Muscle of leg (tissue), 11 donors: ENCODE results near the gene BIRC7. TPM values are rescaled to one million over a fixed set of nuclear protein-coding genes. Genes with fewer than 3 reads are reported as not detected.
A peak's percentile ranks its signal among the peaks of the same experiment; 100 is the strongest.

Experiments used
- DNase-seq: peaks from one replicate; pipeline ENCODE4 v3.0.0; 2013
- H3K27ac ChIP-seq: one replicate; pipeline ENCODE4 v1.5.1; 2013; ENCODE audit warnings: mild to moderate bottlenecking, low read length, control low read depth
- H3K27me3 ChIP-seq: one replicate; pipeline ENCODE4 v1.6.1; 2013; ENCODE audit warnings: low read length; ENCODE audit not compliant: control insufficient read depth, insufficient read depth
- H3K36me3 ChIP-seq: one replicate; pipeline ENCODE4 v1.6.1; 2013; ENCODE audit warnings: low read length; ENCODE audit not compliant: control insufficient read depth, insufficient read depth
- H3K4me1 ChIP-seq: one replicate; pipeline ENCODE4 v1.6.1; 2013; ENCODE audit warnings: low read length; ENCODE audit not compliant: control insufficient read depth, insufficient read depth
- H3K4me3 ChIP-seq: one replicate; pipeline ENCODE4 v1.5.1; 2013; ENCODE audit warnings: low read length, control low read depth
- H3K9me3 ChIP-seq: replicated peaks from 2 replicates; pipeline ENCODE4 v1.6.1; 2013; ENCODE audit warnings: low read depth, low read length; ENCODE audit not compliant: control insufficient read depth
- WGBS: methylation state at CpG from one replicate; pipeline ENCODE4 v1.1.5; 2013; ENCODE audit warnings: missing lambda C conversion rate; ENCODE audit not compliant: insufficient coverage; 5-methylcytosine and 5-hydroxymethylcytosine counted together
- polyA plus RNA-seq, 8 donors: library from polyadenylated mRNA; unstranded; fragments of 120-200 nt; gene quantifications; one replicate each; pipeline versions ENCODE4 v1.2.1 to v1.2.3, GENCODE V29; 2013; ENCODE audit warnings: inconsistent platforms in 1 of 8, low replicate concordance in 1 of 8; ENCODE audit not compliant: insufficient read length in 8 of 8, insufficient read depth in 1 of 8
- total RNA-seq: library from RNA; stranded (reverse); fragments of 120-200 nt; gene quantifications from one replicate; pipeline ENCODE4 v1.2.4, GENCODE V29; 2013

BIRC7 gene
- total and polyA plus RNA-seq, 9 donors: 0.13 to 0.61 (median 0.22) TPM; not detected in 4

DNA sequence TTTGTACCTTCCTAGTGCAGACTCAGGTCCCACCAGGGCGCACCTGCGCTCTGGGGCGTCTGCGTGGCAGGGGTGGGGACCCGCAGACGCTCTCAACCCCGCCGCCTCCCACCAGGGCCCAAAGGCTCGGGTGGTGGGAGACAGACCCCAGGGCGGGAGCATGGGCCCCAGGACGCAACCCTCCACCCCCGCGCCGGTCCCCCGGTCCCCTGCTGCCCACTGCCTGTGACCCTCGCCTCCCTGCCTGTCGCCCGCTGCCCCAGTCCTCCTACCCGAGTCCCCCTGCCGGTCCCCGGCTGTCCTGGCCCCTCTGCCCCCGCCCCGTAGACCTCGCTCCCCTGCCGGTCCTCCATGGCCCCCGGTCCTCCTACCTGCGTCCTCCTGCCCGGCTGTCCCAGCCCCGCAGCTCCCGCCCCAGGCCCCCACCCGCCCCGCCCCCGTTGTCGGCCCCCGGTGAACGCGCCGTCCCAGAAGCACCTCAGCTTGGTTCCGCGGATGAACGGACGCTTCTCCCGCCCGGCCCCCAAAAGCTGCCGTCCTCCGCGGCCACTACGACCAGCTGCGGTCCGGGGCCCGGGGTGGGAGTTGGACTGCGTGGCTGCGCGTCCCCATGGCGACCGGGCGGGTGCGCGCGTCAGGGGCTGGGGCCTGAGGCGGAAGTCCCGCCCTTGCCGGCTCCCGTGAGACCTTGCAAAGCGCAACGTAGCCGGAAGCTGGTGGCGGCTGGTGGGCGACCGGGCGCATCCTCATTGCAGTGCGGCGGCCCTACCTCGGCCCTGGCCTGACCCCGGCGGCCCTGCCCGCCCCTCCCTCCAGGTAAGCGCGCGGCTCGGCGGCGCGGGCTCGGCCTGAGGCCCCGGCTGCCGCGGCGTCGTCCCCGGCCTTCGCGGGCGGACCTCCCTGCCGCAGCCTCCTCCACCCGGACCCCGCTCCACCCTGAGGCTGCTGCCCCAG, 36.7 kb downstream of the BIRC7 start, which contains the start of gene ARFGAP1:
Gene ARFGAP1 (plus strand): TSS at position 709 of the 954 bp plus-strand sequence. CDS start 2,768 bp downstream, outside the sequence.
- peaks cover 53% of the 10 kb centered on the region for H3K4me1 ChIP-seq
- H3K4me3 ChIP-seq: peak within 1 kb of the TSS; percentile 85
- peak; percentile 97 for DNase-seq
- no peaks in the 10 kb centered on the region for H3K27me3 ChIP-seq
- peak within 1 kb of the TSS; percentile 47 for H3K27ac ChIP-seq
- 2% methylated on average over 81 of the region's 97 CpGs for WGBS
- H3K9me3 ChIP-seq: no peaks in the 10 kb centered on the region
- H3K36me3 ChIP-seq: peaks cover 22% of the 10 kb centered on the region

DNA sequence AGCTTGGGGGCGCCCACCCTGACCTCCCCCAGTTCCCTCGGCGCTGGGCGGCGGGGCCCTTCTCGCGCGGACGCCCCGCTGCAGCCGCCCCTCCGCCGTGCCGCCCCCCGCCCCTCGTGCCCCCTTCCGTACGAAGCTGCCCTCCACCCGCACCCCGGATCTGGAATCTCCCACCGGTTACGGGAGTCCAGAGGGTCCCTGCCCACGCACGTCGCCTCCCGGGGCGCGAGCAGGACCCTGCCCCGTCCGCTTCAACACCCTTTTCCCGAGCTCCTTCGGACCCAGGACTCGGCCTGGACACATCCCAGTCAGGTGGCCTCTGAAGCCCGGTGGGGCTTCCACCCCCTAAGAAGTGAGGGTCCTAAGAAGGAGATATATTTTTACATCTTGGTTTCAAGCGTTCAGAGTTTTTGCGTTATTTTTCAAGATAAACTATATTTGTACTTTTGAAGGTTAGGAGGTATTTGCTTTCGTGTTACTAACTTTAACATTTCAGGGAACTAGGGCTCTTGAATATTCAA, 37.4 kb downstream of the BIRC7 start:
- WGBS: 0% methylated on average over 22 of the region's 37 CpGs
- H3K36me3 ChIP-seq: peaks cover 29% of the 10 kb centered on the region

DNA sequence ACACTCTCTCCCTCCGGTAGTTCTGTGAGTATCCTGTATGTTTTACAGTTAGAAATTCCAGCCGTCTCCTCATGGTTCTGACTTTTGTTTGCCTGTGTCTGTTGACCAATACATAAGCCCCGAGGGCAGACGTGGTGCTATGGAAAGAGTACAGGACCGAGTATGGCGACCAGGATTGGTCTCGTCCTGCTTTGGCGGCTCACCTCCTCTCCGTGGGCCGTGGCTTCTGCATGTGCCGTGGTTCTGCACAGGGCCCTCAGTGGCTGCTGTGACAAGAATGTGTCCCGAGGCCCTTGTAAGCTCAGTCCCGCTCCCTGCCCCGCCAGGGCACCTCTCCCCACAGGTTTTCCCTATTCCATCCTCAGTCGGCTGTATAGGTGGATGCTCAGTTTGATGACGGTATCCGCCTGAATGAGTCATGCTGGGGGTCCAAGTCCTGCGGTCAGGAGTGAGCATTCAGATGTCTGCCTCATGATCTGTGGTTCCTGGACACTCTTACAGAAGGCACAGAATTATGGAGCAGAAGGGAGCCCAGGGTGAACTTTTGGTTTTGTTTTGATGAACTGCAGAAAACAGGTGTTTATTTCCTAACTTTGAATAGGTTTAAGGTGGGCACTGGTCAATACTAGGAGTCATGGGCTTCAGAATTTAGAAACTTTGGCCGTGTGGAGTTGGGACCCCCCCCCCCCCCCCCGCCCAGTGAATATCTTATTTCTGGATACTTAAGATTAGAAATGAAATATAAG, 38.1 kb downstream of the BIRC7 start:
- Histone ChIP-seq H3K27ac (peak overlapping the region; percentile 47), H3K27me3 (no peaks in the 10 kb centered on the region), H3K36me3 (peaks cover 36% of the 10 kb centered on the region), H3K4me3 (peak overlapping the region; percentile 85), H3K9me3 (no peaks in the 10 kb centered on the region), H3K4me1 (peaks cover 38% of the 10 kb centered on the region)
- no peak for DNase-seq
- 21% methylated on average over 12 of the region's 20 CpGs for WGBS

More for the DNA sequence above, 37.4 kb downstream of the BIRC7 start:
- H3K4me3 ChIP-seq: peak overlapping the region; percentile 85
- peaks cover 45% of the 10 kb centered on the region for H3K4me1 ChIP-seq
- H3K27ac ChIP-seq: peak overlapping the region; percentile 47
- no peak for DNase-seq
- H3K27me3 ChIP-seq: no peaks in the 10 kb centered on the region
- no peaks in the 10 kb centered on the region for H3K9me3 ChIP-seq

DNA sequence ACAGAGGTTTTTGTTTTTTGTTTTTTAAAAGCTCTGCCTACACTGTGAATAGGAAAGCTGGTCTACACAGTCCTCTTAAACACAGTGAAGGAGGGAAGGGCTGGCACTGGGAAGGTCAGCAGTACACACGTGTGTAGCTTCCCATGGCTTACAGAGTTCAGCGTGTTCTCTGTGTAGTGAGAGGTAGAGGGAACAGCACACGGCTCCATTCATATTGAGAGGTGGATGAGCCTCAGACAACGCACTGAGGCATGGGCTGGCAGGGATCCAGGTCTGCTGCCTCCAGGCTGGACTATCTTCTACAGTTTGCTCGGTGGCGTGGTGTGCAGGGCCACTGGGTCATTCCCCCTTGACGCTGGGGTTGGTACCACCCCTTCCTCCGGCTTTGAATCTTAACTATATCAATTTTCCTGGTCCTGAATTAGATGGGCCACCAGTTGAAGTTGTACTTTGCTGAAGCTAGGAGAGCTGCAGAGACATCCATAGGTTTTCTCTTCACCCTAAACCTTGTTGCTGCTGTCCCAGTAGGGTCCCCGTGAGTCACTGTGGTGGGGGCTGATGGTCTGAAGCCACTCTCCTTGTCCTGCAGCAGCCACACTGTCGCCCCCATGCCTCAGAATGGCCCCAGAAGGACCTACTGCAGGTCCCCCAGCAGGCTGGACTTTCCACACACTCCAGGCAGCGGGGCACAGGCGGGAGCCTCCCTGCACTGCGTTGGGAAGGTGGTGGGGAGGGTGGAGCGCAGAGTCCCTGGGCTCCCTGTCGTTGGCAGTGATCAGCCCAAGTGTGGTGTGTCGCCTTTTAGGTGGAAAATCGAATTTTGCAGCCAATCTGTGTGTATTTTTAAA, 38.9 kb downstream of the BIRC7 start:
- 66% methylated on average over 8 of the region's 17 CpGs for WGBS
- H3K4me1 ChIP-seq: peaks cover 30% of the 10 kb centered on the region
- H3K27me3 ChIP-seq: no peaks in the 10 kb centered on the region
- H3K9me3 ChIP-seq: no peaks in the 10 kb centered on the region
- peaks cover 44% of the 10 kb centered on the region for H3K36me3 ChIP-seq
- no peak overlapping the region for H3K4me3 ChIP-seq
- H3K27ac ChIP-seq: no peak overlapping the region
- DNase-seq: no peak

DNA sequence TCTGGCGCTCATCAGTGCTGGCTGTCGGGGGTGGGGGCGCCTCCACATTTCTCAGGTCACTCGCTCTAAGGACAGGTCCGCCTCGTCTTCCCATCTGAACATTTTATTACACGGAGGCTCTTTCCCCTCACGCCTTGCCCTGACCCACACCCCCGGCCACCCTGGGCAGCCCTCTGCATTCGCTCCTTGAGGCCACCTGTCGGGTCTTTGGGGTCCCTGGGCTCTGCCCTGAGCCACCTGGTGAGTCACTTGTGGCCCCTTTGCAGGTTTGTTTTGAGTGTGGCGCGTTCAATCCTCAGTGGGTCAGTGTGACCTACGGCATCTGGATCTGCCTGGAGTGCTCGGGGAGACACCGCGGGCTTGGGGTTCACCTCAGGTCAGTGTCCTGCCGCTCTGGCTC, 40.1 kb downstream of the BIRC7 start:
- no peak for DNase-seq
- Histone ChIP-seq H3K27ac (no peak overlapping the region), H3K27me3 (no peaks in the 10 kb centered on the region), H3K4me1 (peaks cover 25% of the 10 kb centered on the region), H3K36me3 (peaks cover 54% of the 10 kb centered on the region), H3K9me3 (no peaks in the 10 kb centered on the region), H3K4me3 (no peak overlapping the region)
- WGBS: 88% methylated on average over 18 of the region's 18 CpGs

DNA sequence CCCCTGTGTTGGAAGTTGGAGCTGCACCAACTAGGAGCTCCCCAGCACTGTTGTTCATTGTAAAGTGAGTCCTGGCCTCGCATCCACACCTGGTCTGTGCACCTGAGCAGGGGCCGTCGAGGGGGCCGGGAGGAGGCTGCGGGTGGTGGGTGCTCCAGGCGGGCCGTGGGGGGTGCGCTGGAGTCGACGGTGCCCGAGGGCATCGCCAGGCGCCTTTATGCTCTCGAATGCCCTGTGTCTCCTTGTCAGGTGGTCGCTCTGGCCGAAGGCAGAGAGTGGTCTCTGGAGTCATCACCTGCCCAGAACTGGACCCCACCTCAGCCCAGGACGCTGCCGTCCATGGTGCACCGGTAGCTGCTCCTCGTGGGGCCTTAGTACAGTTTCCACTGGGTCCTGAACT, 41.3 kb downstream of the BIRC7 start:
- Histone ChIP-seq H3K9me3 (no peaks in the 10 kb centered on the region), H3K4me3 (no peak overlapping the region), H3K27me3 (no peaks in the 10 kb centered on the region), H3K36me3 (peaks cover 62% of the 10 kb centered on the region), H3K27ac (no peak overlapping the region), H3K4me1 (peaks cover 31% of the 10 kb centered on the region)
- no peak for DNase-seq
- 89% methylated on average over 19 of the region's 20 CpGs for WGBS

DNA sequence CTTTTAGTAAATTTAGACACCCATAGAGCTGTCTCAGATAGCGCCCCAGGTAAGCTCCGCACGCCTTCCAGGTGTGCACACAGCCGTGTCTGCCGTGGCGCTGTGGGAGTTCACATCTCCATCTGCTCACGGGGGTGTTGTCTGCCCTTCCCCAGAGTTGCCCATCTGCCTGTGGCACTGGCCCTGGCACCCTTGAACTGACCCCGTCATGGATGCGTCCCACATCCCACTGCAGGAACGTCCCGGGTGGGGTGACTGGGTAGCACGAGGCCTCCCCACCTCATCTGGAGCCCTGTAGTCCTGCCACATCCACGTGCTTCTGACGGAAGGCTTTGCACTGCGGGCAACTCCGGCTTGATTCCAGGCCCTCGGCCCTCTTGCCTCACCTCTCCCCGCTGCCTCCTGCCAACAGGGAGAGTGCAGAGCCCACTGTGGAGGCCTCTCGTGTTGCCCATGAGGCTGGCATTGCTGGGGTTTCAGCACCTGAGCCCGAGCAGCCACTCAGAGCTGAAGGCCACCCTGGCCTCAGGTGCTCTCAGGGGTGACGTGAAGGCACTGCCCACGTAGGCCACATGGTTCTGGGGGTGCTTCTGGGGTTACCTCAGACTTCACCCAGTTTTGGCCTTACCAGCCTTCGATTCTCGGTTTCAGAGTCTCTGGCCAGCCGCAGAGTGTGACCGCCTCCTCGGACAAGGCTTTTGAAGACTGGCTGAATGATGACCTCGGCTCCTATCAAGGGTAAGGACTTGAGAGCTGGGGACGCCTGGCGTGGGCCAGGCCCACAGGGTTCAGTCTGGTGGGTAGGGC, 42.0 kb downstream of the BIRC7 start:
- H3K36me3 ChIP-seq: peaks cover 66% of the 10 kb centered on the region
- H3K27ac ChIP-seq: no peak overlapping the region
- H3K4me3 ChIP-seq: no peak overlapping the region
- H3K4me1 ChIP-seq: peaks cover 32% of the 10 kb centered on the region
- no peaks in the 10 kb centered on the region for H3K9me3 ChIP-seq
- no peak for DNase-seq
- no peaks in the 10 kb centered on the region for H3K27me3 ChIP-seq
- WGBS: 92% methylated on average over 30 of the region's 30 CpGs

DNA sequence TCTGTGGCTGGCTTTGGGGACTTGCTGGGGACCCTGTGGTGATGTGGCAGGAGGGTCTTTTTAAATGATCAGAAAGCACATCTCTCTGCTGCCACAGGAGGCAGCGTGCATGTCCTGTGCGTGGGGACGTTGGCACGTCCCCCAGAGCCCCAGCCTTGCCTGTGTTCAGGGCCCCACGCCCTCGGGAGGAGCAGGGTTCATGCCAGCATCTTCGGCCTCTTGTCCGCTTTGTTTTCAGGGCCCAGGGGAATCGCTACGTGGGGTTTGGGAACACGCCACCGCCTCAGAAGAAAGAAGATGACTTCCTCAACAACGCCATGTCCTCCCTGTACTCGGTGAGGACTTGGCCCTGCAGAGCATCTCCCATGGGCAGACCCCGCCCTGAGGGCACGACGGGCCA, 43.0 kb downstream of the BIRC7 start:
- H3K36me3 ChIP-seq: peaks cover 76% of the 10 kb centered on the region
- peaks cover 30% of the 10 kb centered on the region for H3K4me1 ChIP-seq
- no peak for DNase-seq
- no peaks in the 10 kb centered on the region for H3K27me3 ChIP-seq
- no peak overlapping the region for H3K27ac ChIP-seq
- H3K9me3 ChIP-seq: no peaks in the 10 kb centered on the region
- WGBS: 73% methylated on average over 14 of the region's 17 CpGs
- no peak overlapping the region for H3K4me3 ChIP-seq

DNA sequence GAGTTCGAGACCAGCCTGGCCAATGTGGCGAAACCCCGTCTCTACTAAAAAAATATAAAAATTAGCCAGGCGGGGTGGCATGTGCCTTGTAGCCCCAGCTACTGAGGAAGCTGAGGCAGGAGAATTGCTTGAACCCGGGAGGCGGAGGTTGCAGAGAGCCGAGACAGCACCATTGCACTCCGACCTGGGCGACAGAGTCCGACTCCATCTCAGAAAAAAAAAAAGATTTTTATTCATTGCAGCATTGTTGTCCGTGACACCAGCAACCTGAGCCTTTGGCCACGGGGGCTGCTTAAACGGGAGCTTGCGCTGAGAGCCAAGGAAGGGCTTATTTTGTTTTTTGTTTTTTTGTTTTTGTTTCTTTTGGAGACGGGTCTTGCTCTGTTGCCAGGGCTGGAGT, 44.2 kb downstream of the BIRC7 start:
- H3K9me3 ChIP-seq: no peaks in the 10 kb centered on the region
- H3K36me3 ChIP-seq: peaks cover 87% of the 10 kb centered on the region
- no peak for DNase-seq
- no peak overlapping the region for H3K4me3 ChIP-seq
- WGBS: 95% methylated on average over 11 of the region's 15 CpGs
- H3K27me3 ChIP-seq: no peaks in the 10 kb centered on the region
- H3K27ac ChIP-seq: no peak overlapping the region
- peaks cover 19% of the 10 kb centered on the region for H3K4me1 ChIP-seq
